Measurements from ENCODE around the gene SMIM29. TPM values are rescaled to one million over a fixed set of nuclear protein-coding genes. Genes with fewer than 3 reads are reported as not detected.

SMIM29 gene
- total RNA-seq, 1 experiment from 2014 or later: 25.1 TPM

DNA sequence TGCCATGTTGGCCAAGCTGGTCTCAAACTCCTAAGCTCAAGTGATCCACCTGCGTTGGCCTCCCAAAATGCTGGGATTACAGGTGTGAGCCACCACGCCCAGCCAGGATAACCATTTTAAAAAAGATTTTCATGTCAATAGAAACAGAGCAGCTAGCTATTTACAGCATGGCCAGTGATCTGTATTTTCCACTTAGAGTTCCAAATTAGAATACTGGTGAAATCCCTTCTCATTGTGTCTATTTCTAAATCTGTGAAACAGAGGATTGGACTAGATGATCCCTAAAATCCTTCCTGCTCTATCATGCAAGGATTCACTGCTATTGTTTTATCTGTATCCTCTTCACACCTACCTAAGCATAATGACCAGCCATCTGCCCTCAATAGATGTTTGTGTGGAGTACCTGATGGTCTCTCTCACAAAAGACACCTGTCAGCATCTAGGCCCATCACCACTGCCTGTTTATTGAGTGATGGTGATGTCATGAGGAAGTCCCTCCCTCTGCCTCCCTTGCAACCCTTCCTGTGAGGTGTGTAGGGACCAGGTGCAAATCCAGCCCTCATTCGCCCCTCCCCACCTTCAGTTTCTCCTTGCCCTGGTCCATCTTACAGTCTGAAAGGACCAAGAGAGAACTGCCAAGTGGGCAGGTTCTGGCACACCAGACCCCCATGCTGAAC lies 26.5 kb upstream of the SMIM29 start (continued):
- TF ChIP-seq, protein P1, sequence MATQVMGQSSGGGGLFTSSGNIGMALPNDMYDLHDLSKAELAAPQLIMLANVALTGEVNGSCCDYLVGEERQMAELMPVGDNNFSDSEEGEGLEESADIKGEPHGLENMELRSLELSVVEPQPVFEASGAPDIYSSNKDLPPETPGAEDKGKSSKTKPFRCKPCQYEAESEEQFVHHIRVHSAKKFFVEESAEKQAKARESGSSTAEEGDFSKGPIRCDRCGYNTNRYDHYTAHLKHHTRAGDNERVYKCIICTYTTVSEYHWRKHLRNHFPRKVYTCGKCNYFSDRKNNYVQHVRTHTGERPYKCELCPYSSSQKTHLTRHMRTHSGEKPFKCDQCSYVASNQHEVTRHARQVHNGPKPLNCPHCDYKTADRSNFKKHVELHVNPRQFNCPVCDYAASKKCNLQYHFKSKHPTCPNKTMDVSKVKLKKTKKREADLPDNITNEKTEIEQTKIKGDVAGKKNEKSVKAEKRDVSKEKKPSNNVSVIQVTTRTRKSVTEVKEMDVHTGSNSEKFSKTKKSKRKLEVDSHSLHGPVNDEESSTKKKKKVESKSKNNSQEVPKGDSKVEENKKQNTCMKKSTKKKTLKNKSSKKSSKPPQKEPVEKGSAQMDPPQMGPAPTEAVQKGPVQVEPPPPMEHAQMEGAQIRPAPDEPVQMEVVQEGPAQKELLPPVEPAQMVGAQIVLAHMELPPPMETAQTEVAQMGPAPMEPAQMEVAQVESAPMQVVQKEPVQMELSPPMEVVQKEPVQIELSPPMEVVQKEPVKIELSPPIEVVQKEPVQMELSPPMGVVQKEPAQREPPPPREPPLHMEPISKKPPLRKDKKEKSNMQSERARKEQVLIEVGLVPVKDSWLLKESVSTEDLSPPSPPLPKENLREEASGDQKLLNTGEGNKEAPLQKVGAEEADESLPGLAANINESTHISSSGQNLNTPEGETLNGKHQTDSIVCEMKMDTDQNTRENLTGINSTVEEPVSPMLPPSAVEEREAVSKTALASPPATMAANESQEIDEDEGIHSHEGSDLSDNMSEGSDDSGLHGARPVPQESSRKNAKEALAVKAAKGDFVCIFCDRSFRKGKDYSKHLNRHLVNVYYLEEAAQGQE (IDR thresholded peaks at IDR 0.05; ENCODE audit: low read depth): no peak
- TF ChIP-seq ELF1 (IDR thresholded peaks at IDR 0.05; ENCODE audit: borderline replicate concordance, low read depth) (no peak), RAD21 (IDR thresholded peaks at IDR 0.05; ENCODE audit: low read depth) (no peak)

GRCh38 chr6:34274129-34274528 lies 25.3 kb upstream of the SMIM29 start:
- DNase-seq (ENCODE audit: low read depth, low spot score) (no peak), ATAC-seq (no peak)
- ChIA-PET RAD21 (ENCODE audit: low non-redundant PET in 1 of 2, low total read pairs in 2 of 2, uncharacterized antibody in 2 of 2, unreplicated experiment in 2 of 2) (no interaction called here), POLR2A (no interaction called here), CTCF (no interaction called here)
- Histone ChIP-seq H3K27me3 (ENCODE audit: insufficient read depth, low read length) (no peaks in the 10 kb centered on the region), H2AFZ (ENCODE audit: low read depth, low read length, poor library complexity, severe bottlenecking) (no peak overlapping the region), H3K36me3 (ENCODE audit: control insufficient read depth in 1 of 2, insufficient read depth in 2 of 2, low read length in 2 of 2) (no peaks in the 10 kb centered on the region), H3K79me2 (ENCODE audit: insufficient read depth, low read length) (no peaks in the 10 kb centered on the region), H3K4me2 (ENCODE audit: low read length) (no peak overlapping the region), H3K4me3 (replicated peaks in 1 of 2; ENCODE audit: low read depth in 1 of 2, low read length in 2 of 2) (no peak overlapping the region), H4K20me1 (ENCODE audit: insufficient read depth) (no peaks in the 10 kb centered on the region), H3K9me2 (ENCODE audit: insufficient read depth) (no peaks in the 10 kb centered on the region), H3K4me1 (ENCODE audit: control insufficient read depth in 1 of 2, insufficient read depth in 2 of 2, low read length in 2 of 2) (no peaks in the 10 kb centered on the region), H3K9me3 (ENCODE audit: control insufficient read depth in 1 of 2, insufficient read depth in 1 of 2, low read depth in 1 of 2, low read length in 2 of 2) (no peaks in the 10 kb centered on the region), H3K27ac (ENCODE audit: low read depth, low read length) (no peak overlapping the region), H3K9ac (ENCODE audit: low read length) (no peak overlapping the region)
- no peak for TF ChIP-seq CBX3 (IDR thresholded peaks at IDR 0.05; ENCODE audit: low read depth)
- TF ChIP-seq YY1 (IDR thresholded peaks at IDR 0.05; ENCODE audit: extremely low read depth, insufficient replicate concordance, low read depth, low read length): no peak
- no peak for TF ChIP-seq SRF (IDR thresholded peaks at IDR 0.05; ENCODE audit: low read depth)
- no peak for TF ChIP-seq ELF1 (IDR thresholded peaks at IDR 0.05; ENCODE audit: borderline replicate concordance, low read depth)
- no peak for TF ChIP-seq ZFX (IDR thresholded peaks at IDR 0.05)
- BruUV-seq (replicated peaks): no TSS peak
- intact Hi-C loops (cut with micrococcal nuclease): no loop called here
